WERI-Rb-1 (cell line): ENCODE measurements around the gene SEZ6L.

Source experiments
- DNase-seq: peaks from one replicate; pipeline ENCODE4 v3.0.0-alpha.2; 2020
- H3K27ac ChIP-seq: fragments of 250-450 bp; sonication (Bioruptor Pico); 2 replicates; pipeline ENCODE4 v1.5.1; 2020; ENCODE audit warnings: mild to moderate bottlenecking, moderate library complexity
- H3K27me3 ChIP-seq: fragments of 250-450 bp; sonication (Bioruptor Pico); 2 replicates; pipeline ENCODE4 v1.5.1; 2021; ENCODE audit warnings: mild to moderate bottlenecking, low read depth, moderate library complexity; ENCODE audit not compliant: insufficient read depth, severe bottlenecking
- H3K36me3 ChIP-seq: fragments of 250-450 bp; sonication (Bioruptor Pico); 2 replicates; pipeline ENCODE4 v1.5.1; 2020; ENCODE audit warnings: mild to moderate bottlenecking, moderate library complexity
- H3K4me3 ChIP-seq: 2 replicates; pipeline ENCODE4 v1.5.1; 2011; ENCODE audit warnings: low read depth, mild to moderate bottlenecking, control low read depth, low read length
- H3K9me3 ChIP-seq: fragments of 250-450 bp; sonication (Bioruptor Pico); 2 replicates; pipeline ENCODE4 v1.5.1; 2021; ENCODE audit warnings: mild to moderate bottlenecking, moderate library complexity; ENCODE audit not compliant: severe bottlenecking
- CTCF ChIP-seq: IDR thresholded peaks from 2 replicates; pipeline ENCODE4 v1.5.1; 2011; ENCODE audit warnings: low read depth, mild to moderate bottlenecking, control low read depth, inconsistent platforms, low read length

Gene SEZ6L

GRCh38 chr22:26215736-26216135 is 46.5 kb downstream of the SEZ6L start:
- no peaks in the 10 kb centered on the region for H3K36me3 ChIP-seq
- no peak overlapping the region for H3K27ac ChIP-seq
- DNase-seq, result no peak
- H3K9me3 ChIP-seq, result no peaks in the 10 kb centered on the region
- peaks cover 2% of the 10 kb centered on the region for H3K27me3 ChIP-seq
- no peak overlapping the region for H3K4me3 ChIP-seq
- no peak for TF ChIP-seq CTCF

GRCh38 chr22:26225207-26225606 is 55.9 kb downstream of the SEZ6L start:
- TF ChIP-seq CTCF, result no peak
- Histone ChIP-seq H3K27me3 (peaks cover 5% of the 10 kb centered on the region), H3K27ac (no peak overlapping the region), H3K36me3 (no peaks in the 10 kb centered on the region), H3K4me3 (no peak overlapping the region), H3K9me3 (peaks cover 3% of the 10 kb centered on the region)
- no peak for DNase-seq

- no peak overlapping the region for H3K4me3 ChIP-seq
- TF ChIP-seq CTCF, result no peak
- DNase-seq, result no peak
- peaks cover 5% of the 10 kb centered on the region for H3K27me3 ChIP-seq
- H3K27ac ChIP-seq, result no peak overlapping the region
- no peaks in the 10 kb centered on the region for H3K36me3 ChIP-seq
- H3K9me3 ChIP-seq, result peaks cover 3% of the 10 kb centered on the region
Observed at GRCh38 chr22:26226538-26227297, 57.5 kb downstream of the SEZ6L start.

GRCh38 chr22:26229910-26230309 is 60.6 kb downstream of the SEZ6L start:
- Histone ChIP-seq H3K27ac (no peak overlapping the region), H3K27me3 (peaks cover 34% of the 10 kb centered on the region), H3K4me3 (no peak overlapping the region), H3K9me3 (no peaks in the 10 kb centered on the region), H3K36me3 (no peaks in the 10 kb centered on the region)
- TF ChIP-seq CTCF, result no peak
- DNase-seq, result no peak

GRCh38 chr22:26234296-26234695 is 65.0 kb downstream of the SEZ6L start:
- Histone ChIP-seq H3K27ac (no peak overlapping the region), H3K27me3 (peaks cover 56% of the 10 kb centered on the region), H3K36me3 (no peaks in the 10 kb centered on the region), H3K9me3 (no peaks in the 10 kb centered on the region), H3K4me3 (no peak overlapping the region)
- no peak for TF ChIP-seq CTCF
- DNase-seq, result no peak
